Stimulated activated CD8-positive, alpha-beta memory T cell treated with anti-CD3 and anti-CD28 coated beads, Interleukin-4, amount 100 ng/mL, for 4 hours (primary cell): ENCODE results near the gene BBS4.
"Not testable (repeated sequence)": the region's sequence is repeated elsewhere in the genome, so short reads cannot be mapped to it uniquely, and the experiment has no call there.

Experiments used
- DNase-seq, 2 donors: peaks; one replicate each; pipeline ENCODE4 v3.0.0-alpha.2; 2020; ENCODE audit warnings: low read depth in 2 of 2, low spot score in 1 of 2

BBS4 gene

DNA sequence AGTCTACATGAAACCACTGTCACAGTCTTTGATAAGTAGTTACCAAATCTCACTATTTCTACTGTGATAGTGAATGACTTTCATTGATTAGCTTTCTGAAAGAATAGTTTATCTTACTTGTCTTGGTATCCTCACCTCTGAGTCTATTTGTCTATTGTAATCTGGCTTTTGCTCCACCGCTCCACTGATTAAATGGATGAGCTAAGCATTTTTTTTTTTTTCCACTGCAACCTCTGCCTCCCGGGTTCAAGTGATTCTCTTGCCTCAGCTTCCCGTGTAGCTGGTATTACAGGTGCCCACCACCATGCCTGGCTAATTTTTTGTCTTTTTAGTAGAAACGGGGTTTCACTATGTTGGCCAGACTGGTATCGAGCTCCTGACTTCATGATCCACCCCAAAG, 12.9 kb downstream of the BBS4 start:
- DNase-seq, result no peak

DNA sequence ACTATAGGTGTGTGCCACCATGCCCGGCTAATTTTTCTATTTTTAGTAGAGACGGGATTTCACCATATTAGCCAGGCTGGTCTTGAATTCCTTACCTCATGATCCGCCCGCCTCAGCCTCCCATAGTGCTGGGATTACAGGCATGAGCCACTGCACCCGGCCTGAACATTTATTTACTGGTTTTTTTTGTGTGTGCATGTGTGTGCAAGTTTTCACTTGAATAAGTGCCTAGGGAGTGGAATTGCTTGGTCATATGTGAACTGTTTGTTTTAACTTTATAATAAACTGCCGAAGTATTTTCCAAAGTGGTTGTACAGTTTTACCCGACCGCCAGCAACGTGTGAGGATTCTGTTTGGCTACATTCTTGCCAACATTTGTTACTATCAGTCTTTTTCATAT, 14.1 kb downstream of the BBS4 start:
- DNase-seq, result no peak

DNA sequence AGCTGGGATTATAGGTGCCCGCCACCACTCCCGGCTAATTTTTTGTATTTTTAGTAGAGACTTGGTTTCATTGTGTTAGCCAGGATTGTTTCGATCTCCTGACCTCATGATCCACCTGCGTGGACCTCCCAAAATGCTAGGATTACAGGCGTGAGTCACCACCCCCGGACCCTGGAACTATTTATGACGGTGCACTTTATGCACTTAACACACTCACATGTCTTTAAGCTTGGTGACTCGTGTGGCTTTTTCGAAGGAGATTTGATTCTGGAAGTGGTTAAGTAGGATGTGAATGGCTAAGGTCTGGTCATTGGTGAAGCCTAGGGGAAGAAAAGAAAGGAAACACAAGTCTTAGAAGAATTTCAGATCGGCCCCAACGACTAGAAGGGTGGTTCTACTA, 20.3 kb downstream of the BBS4 start:
- DNase-seq, result no peak

DNA sequence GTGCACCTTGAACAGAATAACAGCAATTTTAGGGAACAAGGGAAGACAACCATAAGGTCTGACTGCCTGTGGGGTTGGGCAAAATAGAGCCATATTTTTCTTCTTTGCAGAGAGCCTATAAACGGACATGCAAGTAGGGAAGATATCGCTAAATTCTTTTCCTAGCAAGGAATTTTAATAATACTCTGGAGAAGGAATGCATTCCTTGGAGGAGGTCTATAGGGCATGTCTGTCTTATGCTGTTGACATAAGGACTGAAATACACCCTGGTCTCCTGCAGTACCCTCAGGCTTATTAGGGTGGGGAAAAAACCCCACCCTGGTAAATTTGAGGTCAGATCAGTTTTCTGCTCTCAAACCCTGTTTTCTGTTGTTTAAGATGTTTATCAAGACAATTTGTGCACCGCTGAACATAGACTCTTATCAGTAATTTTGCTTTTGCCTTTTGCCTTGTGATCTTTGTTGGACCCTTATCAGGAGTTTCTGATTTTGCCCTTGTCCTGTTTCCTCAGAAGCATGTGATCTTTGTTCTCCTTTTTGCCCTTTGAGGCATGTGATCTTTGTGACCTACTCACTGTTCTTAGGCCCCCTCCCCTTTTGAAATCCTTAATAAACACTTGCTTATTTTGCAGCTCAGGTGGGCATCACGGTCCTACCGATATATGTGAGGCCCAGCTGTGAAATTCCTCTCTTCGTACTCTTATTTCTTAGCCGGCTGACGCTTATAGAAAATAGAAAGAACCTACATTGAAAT, 22.7 kb downstream of the BBS4 start:
- not testable (repeated sequence) for DNase-seq

DNA sequence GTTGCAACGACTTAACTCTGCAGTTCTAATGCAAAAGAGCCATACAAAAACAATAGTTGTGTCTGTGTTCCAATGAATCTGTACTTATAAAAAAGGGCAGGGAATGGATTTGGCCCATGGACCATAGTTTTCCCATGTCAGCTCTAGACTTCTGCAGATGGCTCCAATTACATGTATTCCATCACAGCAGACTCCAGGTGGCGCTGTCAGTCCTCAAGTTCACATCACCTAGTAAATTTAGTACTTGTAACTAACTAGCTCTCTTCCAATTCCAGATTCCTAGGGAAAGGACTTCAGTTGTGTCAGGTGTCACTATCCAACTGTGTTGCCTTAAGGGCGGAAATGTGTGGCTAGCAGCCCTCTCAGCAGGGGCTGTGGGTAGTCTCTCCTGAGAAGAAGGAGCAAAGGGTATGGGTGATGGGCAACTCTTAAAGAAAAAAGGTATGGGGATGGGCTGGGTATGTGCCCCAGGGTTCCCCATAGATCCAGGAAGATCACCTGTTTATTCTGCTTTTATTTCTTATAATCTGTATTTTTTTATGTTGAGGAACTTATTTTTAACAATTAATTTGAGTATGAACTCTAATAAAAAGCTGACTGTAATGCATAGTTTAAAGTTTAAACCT, 36.2 kb downstream of the BBS4 start:
- peak; percentile 22 to 59 for DNase-seq

DNA sequence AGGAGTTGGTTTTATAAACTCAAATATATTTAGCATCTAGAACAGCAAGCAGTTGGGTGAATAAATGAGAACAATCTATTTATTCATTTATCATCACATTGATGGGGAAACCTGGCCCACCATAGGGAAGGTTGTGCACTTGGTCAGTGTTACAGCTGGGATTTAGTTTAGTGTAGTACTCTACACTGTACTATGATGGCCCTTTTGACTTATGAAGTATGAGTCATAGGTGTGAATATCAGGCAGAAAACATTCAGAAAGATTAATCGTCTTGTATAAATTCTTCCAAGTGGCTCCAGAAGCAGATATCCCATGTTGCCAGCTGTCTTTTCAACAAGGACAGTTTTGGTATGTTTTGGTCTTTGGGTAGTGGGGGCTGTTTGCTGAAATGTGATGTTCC, 38.0 kb downstream of the BBS4 start:
- no peak for DNase-seq

DNA sequence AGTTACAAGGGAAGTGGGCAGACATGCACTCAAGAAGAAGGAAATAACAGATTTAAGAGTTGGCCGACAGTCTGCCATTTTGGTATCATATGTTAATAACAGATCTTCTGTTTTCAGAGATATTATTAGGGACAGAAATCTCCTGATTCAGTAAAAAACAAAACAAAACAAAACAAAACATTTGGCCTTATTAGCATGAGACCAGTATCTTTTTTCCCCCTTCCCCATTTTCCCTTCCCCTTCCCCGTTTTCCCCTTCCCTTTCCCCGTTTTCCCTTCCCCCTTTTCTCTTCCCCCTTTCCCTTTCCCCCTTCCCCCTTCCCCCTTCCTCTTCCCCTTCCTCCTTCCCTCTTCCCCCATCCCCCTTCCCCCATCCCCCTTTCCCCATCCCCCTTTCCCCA, 39.4 kb downstream of the BBS4 start:
- DNase-seq, result no peak

- DNase-seq, result not testable (repeated sequence)
Measured at GRCh38 chr15:72725851-72726250, 39.8 kb downstream of the BBS4 start.

DNA sequence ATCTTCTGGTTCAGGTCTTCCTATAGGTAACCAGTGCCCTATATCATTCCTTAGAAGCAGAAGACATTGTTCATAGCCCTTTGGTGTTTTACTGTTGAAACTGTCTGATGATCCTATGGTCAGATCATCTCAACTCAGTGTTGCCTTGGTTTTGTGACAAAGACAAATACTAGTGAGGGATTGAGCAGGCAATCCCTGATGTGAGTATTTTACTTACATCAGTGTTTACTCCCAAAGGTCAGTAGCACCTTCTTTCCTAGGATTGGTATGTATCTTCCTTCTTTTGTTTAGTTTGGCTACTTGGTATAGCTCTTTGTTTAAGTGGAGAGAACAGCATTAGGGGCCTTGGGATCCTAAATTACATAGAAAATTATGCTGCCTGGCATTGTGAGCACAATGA, 41.1 kb downstream of the BBS4 start:
- DNase-seq, result no peak

DNA sequence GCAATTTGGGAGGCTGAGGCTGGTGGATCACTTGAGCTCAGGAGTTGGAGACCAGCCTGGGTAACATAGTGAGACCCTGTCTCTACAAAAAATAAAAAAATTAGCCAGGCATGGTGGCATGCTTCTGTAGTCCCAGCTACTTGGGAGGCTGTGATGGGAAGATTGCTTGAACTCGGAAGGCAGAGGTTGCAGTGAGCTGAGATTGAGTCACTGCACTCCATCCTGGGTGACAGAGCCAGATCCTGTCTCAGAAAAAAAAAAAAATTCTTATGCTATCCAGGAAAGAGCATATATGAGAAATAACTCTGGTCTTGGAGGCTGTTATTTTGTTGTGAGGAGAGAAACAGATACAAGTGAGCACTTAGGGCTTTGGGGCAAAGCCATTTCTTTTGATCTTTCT, 42.2 kb downstream of the BBS4 start:
- DNase-seq, result not testable (repeated sequence)

DNA sequence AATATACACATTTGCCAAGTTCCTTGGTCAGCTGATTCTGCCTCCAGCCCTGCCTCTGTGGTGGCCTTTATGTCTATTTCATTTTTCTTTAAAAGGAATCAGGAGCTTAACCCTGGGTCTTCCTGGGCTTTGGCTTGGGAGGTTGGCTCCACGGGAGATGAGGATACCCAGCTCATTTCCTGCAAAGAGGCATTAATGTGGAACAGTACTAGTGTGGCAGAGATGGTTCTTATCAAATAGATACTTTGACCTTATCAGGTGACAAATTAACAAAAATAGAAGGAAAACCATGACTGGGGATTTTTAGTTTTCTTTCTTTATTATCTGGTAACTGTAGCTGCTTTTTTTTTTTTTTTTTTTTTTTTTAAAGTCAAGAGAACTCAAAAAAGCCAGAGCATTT, 42.8 kb downstream of the BBS4 start:
- DNase-seq, result no peak

DNA sequence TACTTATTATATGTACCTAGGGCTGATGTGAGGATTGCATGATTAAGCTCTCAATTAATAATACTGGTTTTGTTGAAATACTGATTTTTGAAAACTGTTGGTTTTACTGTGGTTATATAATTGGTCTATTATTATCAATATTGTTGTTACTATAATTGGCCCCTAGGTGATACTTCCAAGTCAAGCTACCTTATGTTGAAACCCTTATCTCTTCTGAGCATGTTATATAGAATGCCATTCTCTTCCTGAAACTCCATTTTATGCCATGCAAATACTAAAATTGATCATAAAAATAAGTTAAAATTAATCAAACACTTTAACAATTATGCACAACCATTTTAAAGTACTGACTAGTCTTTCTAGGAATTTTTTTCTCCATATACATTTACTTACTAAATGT, 46.1 kb downstream of the BBS4 start:
- DNase-seq, result no peak

GRCh38 chr15:72732516-72732915, 46.5 kb downstream of the BBS4 start:
- no peak for DNase-seq

GRCh38 chr15:72733941-72734738, 48.1 kb downstream of the BBS4 start:
- no peak for DNase-seq

DNA sequence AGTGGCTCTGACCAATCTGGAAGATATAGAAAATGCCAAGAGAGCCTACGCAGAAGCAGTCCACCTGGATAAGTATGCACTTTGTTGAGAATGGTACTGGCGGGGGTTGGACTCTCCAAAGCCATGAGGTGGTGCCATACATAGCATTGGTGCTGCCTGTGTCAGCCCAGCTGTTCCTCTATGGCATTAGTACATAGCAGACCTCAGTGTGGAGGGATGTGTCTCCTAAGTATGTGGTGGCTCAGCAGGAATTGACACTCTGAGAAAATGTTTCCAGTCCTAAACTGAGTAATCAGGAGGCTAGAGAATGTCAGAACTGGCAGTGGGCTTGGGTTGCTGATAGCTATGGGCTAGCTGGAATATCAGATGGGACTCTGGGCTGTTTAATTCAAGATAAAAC, 49.1 kb downstream of the BBS4 start:
- DNase-seq, result no peak

DNA sequence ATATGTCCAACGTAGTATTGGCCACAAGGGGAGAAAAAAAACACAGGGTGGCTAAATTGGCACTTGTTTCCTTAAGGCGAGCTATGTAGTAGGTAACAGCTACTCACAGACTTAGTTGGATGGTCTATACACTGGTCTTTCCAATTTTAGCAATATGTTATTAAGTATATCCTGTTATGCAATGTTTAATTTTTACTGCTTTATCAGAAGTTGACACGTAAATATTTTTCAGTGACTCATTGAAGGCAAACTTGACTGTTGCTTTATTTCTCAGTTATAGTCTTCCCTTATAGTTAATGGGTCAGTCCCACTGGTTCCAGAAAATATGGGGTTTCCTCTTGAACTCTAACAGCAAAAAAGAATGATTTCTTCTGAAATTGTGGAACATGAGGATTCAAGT, 51.1 kb downstream of the BBS4 start:
- DNase-seq, result no peak

DNA sequence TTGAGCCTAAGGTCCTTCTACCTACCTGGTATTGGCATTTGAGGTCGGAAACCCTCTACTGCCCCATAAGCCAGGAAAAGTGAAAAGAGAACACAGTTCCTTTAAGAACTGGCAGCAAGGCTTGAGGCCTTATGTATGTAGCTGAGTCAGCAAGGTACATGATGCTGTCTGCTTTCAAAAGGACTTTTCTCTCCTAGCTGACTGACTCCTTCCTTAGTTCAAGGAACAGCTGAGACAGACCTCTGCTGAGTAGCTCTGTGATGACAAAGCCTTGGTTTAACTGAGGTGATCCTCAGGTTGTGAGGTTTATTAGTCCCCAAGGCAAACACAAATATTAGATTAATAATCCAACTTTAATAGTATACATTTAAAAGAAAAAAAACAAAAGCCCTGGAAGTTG, 51.7 kb downstream of the BBS4 start:
- no peak for DNase-seq

- DNase-seq, result no peak
Measured at GRCh38 chr15:72740219-72740618, 54.2 kb downstream of the BBS4 start.

GRCh38 chr15:72749700-72750099, 63.7 kb downstream of the BBS4 start:
- DNase-seq, result no peak

DNA sequence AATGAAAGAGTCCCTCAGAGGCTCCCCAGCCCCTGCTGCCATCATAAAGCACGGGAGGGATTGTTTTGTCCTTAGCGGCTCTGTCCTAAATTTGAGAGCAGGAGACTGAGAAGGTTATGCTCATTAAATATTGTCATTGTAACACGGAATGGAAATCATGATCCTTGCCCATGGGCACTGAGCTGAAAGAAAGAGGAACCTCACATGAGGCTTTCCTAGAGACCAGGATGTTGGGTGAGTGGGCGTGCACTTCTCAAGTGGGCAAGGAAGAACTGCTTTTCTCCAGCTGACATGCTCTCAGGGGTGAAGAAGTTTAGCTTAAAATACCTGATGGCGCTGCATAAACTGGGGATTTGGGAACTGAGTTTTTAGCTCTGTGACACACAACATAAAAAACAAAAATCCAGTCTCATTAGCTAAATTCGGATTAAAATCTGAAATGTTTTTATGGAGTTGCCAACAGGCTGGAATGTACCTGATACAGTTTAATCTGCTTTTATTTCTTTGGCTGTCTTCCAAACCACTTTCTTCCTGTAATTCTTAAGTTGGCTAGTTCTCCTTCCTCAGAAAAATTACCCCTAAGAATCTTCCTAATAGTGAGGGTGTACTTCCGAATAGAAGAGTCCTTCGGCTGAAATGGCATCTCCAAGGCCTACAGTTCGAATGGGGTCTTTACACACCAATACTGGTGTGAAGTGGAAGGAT, 65.9 kb downstream of the BBS4 start:
- no peak for DNase-seq

DNA sequence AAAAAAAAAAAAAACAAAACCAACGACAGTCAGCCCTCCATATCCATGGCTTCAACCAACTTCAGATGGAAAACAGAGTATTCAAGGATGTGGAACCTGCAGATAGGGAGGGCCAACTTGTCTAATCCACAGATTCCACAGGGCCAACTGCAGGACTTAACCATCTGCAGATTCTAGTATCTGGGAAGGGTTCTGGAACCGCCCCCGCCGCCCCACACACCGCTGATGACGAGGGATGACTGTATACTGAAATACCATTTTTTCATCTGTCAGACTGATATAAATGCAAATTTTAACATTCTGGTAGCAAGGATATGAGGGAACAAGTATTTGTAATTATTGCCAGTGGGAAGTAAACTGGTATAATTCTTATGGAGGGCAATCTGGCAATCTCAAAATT, 68.1 kb downstream of the BBS4 start:
- no peak for DNase-seq

DNA sequence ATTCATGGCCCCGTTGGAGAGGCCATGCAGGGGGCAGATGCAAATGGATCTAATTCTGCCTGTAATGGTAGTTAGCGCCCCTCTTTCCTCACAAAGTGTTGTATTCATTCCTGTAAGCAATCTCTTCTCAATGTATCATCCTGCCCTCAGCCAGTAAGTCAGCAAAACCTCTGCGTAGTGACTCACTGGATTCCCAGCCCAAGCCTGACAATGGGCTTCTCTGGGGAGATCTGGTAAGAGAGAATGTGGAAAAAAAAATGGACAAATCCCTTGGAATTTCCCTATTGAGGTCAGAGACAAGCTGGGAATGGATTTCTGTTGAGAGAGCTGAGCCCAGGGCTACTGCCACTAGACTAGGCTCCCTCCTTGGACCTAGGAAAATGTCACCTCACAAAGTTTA, 72.2 kb downstream of the BBS4 start:
- DNase-seq, result no peak
